ENCODE results near the gene SORCS2. TPM values are rescaled to one million over a fixed set of nuclear protein-coding genes. Genes with fewer than 3 reads are reported as not detected.

The SORCS2 gene
- total RNA-seq, 1 donor from 2014 or later: 6.9 TPM

GRCh38 chr4:7760228-7760627 lies 567.9 kb downstream of the SORCS2 start:
- intact Hi-C loops (cut with DNase I): loop anchor here (5.0 kb wide), 2 partner anchors 97 to 227 kb away; no protein-coding TSS in a partner anchor
- no peak for DNase-seq (ENCODE audit: low spot score)

- intact Hi-C loops (cut with DNase I): loop anchor here (1.0 to 5.0 kb wide), 3 partner anchors 42 to 227 kb away; no protein-coding TSS in a partner anchor
- DNase-seq (ENCODE audit: low spot score): no peak
Measured at GRCh38 chr4:7760706-7761105, 568.4 kb downstream of the SORCS2 start.

GRCh38 chr4:7761312-7761711 lies 569.0 kb downstream of the SORCS2 start:
- intact Hi-C loops (cut with DNase I): loop anchor here (1.0 to 5.0 kb wide), 3 partner anchors 41 to 226 kb away; no protein-coding TSS in a partner anchor
- no peak for DNase-seq (ENCODE audit: low spot score)

GRCh38 chr4:7761720-7762119 lies 569.4 kb downstream of the SORCS2 start:
- peak; percentile 87 for DNase-seq (ENCODE audit: low spot score)
- intact Hi-C loops (cut with DNase I): loop anchor here (1.0 to 5.0 kb wide), 3 partner anchors 41 to 226 kb away; no protein-coding TSS in a partner anchor

GRCh38 chr4:7762376-7763030 lies 570.2 kb downstream of the SORCS2 start:
- intact Hi-C loops (cut with DNase I): loop anchor here (5.0 kb wide), 2 partner anchors 95 to 225 kb away; no protein-coding TSS in a partner anchor
- no peak for DNase-seq (ENCODE audit: low spot score)

- intact Hi-C loops (cut with DNase I): loop anchor here (5.0 kb wide), 2 partner anchors 94 to 224 kb away; no protein-coding TSS in a partner anchor
- DNase-seq (ENCODE audit: low spot score): no peak
Measured at GRCh38 chr4:7763106-7763505, 570.8 kb downstream of the SORCS2 start.

GRCh38 chr4:7763788-7764187 lies 571.5 kb downstream of the SORCS2 start:
- intact Hi-C loops (cut with DNase I): loop anchor here (5.0 kb wide), 2 partner anchors 94 to 224 kb away; no protein-coding TSS in a partner anchor
- DNase-seq (ENCODE audit: low spot score): no peak

- intact Hi-C loops (cut with DNase I): loop anchor here (5.0 kb wide), 2 partner anchors 93 to 223 kb away; no protein-coding TSS in a partner anchor
Measured at GRCh38 chr4:7764466-7764865, 572.1 kb downstream of the SORCS2 start.

GRCh38 chr4:7765666-7766065 lies 573.3 kb downstream of the SORCS2 start:
- intact Hi-C loops (cut with DNase I): no loop called here

More at GRCh38 chr4:7764466-7764865, 572.1 kb downstream of the SORCS2 start:
- no peak for DNase-seq (ENCODE audit: low spot score)

GRCh38 chr4:7766086-7766485 lies 573.7 kb downstream of the SORCS2 start:
- intact Hi-C loops (cut with DNase I): no loop called here
- DNase-seq (ENCODE audit: low spot score): no peak

More at GRCh38 chr4:7765666-7766065, 573.3 kb downstream of the SORCS2 start:
- no peak for DNase-seq (ENCODE audit: low spot score)

GRCh38 chr4:7766661-7767345 lies 574.5 kb downstream of the SORCS2 start:
- DNase-seq (ENCODE audit: low spot score): no peak
- intact Hi-C loops (cut with DNase I): no loop called here

- no peak for DNase-seq (ENCODE audit: low spot score)
- intact Hi-C loops (cut with DNase I): no loop called here
Measured at GRCh38 chr4:7767526-7767925, 575.2 kb downstream of the SORCS2 start.

GRCh38 chr4:7767966-7768365 lies 575.6 kb downstream of the SORCS2 start:
- DNase-seq (ENCODE audit: low spot score): no peak
- intact Hi-C loops (cut with DNase I): no loop called here

- intact Hi-C loops (cut with DNase I): no loop called here
- DNase-seq (ENCODE audit: low spot score): no peak
Measured at GRCh38 chr4:7768736-7769135, 576.4 kb downstream of the SORCS2 start.

- no peak for DNase-seq (ENCODE audit: low spot score)
- intact Hi-C loops (cut with DNase I): no loop called here
Measured at GRCh38 chr4:7769396-7770223, 577.3 kb downstream of the SORCS2 start.

GRCh38 chr4:7770224-7771050 lies 578.1 kb downstream of the SORCS2 start:
- no peak for DNase-seq (ENCODE audit: low spot score)
- intact Hi-C loops (cut with DNase I): no loop called here

GRCh38 chr4:7771056-7771455 lies 578.7 kb downstream of the SORCS2 start:
- DNase-seq (ENCODE audit: low spot score): no peak
- intact Hi-C loops (cut with DNase I): no loop called here

GRCh38 chr4:7771541-7772507 lies 579.5 kb downstream of the SORCS2 start:
- intact Hi-C loops (cut with DNase I): no loop called here
- DNase-seq (ENCODE audit: low spot score): no peak

Measured in cardiac septum (tissue), 1 donor.